ENCODE data around the gene PARP3. TPM values are rescaled to one million over a fixed set of nuclear protein-coding genes. Genes with fewer than 3 reads are reported as not detected.

The PARP3 gene
- total and polyA plus RNA-seq, 10 of the 15 experiments (the other 5 are each of a cell fraction or from before 2014, with no cell fraction given) = 2.1 to 31.2 (median 19.5) TPM

DNA sequence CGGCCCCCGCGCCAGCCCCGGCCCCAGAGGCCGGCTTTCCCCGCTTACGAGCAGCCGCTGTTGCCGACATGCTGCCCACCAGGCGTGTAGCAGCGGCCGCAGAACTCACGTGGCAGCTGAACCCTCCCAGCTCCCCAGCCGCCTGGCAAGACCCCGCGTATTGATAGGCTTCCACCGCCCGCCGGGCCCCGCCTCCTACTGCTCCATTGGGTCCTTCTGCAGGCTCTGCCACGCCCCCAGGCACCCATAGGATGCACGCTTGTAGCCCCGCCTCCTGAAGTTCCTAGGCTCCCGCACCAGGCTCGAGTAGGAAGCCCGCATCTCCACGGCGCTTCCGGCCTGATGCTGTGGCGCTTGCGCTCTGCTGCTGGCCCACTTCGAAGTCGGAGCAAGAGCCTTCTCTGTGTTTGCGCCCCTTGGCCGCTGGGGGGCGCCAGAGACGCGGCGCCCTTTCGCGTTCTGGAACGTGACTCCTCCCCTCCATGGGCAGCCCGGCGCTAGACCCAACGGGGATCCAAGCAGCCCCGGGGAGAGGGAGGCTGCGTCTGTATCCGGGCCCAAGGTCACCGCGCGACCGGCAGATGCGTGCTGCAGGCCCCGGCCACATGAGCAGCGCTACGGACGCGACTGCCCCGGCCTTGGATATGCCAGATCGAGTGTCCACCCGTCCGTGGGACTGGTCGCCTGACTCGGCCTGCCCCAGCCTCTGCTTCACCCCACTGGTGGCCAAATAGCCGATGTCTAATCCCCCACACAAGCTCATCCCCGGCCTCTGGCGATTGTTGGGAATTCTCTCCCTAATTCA, at the start of gene PARP3, which contains the start of gene RRP9 (continued):
- TF ChIP-seq, protein P1, sequence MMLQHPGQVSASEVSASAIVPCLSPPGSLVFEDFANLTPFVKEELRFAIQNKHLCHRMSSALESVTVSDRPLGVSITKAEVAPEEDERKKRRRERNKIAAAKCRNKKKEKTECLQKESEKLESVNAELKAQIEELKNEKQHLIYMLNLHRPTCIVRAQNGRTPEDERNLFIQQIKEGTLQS (IDR thresholded peaks at IDR 0.05; ENCODE audit: borderline replicate concordance, extremely low read depth, low read depth, low read length) = no peak
- TF ChIP-seq MXI1 (IDR thresholded peaks at IDR 0.05; ENCODE audit: low read depth, low read length) (peak; percentile 99), SIN3A (IDR thresholded peaks at IDR 0.05; ENCODE audit: low read depth, low read length) (peak; percentile 93), TBL1XR1 (IDR thresholded peaks at IDR 0.05; ENCODE audit: low read depth, low read length) (no peak; the same call in 1 of the 2 replicates), TCF12 (IDR thresholded peaks at IDR 0.05; ENCODE audit: low read depth, low read length) (0 out of 2 replicates have a peak, but pooled peaks have one; percentile 10), NFXL1 (IDR thresholded peaks at IDR 0.05; ENCODE audit: borderline replicate concordance) (no peak), BMI1 (IDR thresholded peaks at IDR 0.05; ENCODE audit: borderline replicate concordance) (no peak), NRF1 (conservative IDR thresholded peaks at IDR 0.05; ENCODE audit: low read depth, low read length) (peak; percentile 78), RELA (IDR thresholded peaks at IDR 0.05; ENCODE audit: borderline replicate concordance, partially characterized antibody) (peak; percentile 48), IKZF2 (IDR thresholded peaks at IDR 0.05) (no peak; a peak in 1 of 4 replicates), RBBP5 (conservative IDR thresholded peaks at IDR 0.05) (no peak), NFIC (IDR thresholded peaks at IDR 0.05; ENCODE audit: low read depth, low read length) (no peak), RB1 (IDR thresholded peaks at IDR 0.05; ENCODE audit: borderline replicate concordance) (peak; percentile 80; the same call in 1 of the 2 replicates), NFYB (IDR thresholded peaks at IDR 0.05; ENCODE audit: insufficient read depth, low read depth, low read length) (peak; percentile 96), MEF2B (IDR thresholded peaks at IDR 0.05; ENCODE audit: partially characterized antibody, poor library complexity, severe bottlenecking) (peak; percentile 39), ZNF622 (IDR thresholded peaks at IDR 0.05) (no peak), MYC (IDR thresholded peaks at IDR 0.05; ENCODE audit: insufficient read depth, insufficient read length, insufficient replicate concordance, low read length, severe bottlenecking) (peak; percentile 31), IRF4 (IDR thresholded peaks at IDR 0.05; ENCODE audit: low read depth, low read length) (no peak), ZNF384 (IDR thresholded peaks at IDR 0.05; ENCODE audit: borderline replicate concordance, low read depth, low read length) (no peak)
- TF ChIP-seq, protein P2, sequence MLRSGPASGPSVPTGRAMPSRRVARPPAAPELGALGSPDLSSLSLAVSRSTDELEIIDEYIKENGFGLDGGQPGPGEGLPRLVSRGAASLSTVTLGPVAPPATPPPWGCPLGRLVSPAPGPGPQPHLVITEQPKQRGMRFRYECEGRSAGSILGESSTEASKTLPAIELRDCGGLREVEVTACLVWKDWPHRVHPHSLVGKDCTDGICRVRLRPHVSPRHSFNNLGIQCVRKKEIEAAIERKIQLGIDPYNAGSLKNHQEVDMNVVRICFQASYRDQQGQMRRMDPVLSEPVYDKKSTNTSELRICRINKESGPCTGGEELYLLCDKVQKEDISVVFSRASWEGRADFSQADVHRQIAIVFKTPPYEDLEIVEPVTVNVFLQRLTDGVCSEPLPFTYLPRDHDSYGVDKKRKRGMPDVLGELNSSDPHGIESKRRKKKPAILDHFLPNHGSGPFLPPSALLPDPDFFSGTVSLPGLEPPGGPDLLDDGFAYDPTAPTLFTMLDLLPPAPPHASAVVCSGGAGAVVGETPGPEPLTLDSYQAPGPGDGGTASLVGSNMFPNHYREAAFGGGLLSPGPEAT (IDR thresholded peaks at IDR 0.05; ENCODE audit: low read depth) = peak; percentile 25; the same call in 1 of the 2 replicates
- TF ChIP-seq, protein P3, sequence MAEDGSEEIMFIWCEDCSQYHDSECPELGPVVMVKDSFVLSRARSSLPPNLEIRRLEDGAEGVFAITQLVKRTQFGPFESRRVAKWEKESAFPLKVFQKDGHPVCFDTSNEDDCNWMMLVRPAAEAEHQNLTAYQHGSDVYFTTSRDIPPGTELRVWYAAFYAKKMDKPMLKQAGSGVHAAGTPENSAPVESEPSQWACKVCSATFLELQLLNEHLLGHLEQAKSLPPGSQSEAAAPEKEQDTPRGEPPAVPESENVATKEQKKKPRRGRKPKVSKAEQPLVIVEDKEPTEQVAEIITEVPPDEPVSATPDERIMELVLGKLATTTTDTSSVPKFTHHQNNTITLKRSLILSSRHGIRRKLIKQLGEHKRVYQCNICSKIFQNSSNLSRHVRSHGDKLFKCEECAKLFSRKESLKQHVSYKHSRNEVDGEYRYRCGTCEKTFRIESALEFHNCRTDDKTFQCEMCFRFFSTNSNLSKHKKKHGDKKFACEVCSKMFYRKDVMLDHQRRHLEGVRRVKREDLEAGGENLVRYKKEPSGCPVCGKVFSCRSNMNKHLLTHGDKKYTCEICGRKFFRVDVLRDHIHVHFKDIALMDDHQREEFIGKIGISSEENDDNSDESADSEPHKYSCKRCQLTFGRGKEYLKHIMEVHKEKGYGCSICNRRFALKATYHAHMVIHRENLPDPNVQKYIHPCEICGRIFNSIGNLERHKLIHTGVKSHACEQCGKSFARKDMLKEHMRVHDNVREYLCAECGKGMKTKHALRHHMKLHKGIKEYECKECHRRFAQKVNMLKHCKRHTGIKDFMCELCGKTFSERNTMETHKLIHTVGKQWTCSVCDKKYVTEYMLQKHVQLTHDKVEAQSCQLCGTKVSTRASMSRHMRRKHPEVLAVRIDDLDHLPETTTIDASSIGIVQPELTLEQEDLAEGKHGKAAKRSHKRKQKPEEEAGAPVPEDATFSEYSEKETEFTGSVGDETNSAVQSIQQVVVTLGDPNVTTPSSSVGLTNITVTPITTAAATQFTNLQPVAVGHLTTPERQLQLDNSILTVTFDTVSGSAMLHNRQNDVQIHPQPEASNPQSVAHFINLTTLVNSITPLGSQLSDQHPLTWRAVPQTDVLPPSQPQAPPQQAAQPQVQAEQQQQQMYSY (CRISPR knock-in tag; IDR thresholded peaks at IDR 0.05) = no peak
- TF ChIP-seq, protein P4, sequence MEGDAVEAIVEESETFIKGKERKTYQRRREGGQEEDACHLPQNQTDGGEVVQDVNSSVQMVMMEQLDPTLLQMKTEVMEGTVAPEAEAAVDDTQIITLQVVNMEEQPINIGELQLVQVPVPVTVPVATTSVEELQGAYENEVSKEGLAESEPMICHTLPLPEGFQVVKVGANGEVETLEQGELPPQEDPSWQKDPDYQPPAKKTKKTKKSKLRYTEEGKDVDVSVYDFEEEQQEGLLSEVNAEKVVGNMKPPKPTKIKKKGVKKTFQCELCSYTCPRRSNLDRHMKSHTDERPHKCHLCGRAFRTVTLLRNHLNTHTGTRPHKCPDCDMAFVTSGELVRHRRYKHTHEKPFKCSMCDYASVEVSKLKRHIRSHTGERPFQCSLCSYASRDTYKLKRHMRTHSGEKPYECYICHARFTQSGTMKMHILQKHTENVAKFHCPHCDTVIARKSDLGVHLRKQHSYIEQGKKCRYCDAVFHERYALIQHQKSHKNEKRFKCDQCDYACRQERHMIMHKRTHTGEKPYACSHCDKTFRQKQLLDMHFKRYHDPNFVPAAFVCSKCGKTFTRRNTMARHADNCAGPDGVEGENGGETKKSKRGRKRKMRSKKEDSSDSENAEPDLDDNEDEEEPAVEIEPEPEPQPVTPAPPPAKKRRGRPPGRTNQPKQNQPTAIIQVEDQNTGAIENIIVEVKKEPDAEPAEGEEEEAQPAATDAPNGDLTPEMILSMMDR (IDR thresholded peaks at IDR 0.05 in 2 of 3, conservative IDR thresholded peaks at IDR 0.05 in 1 of 3; ENCODE audit: control insufficient read depth in 2 of 3, extremely low read depth in 1 of 3, insufficient read depth in 1 of 3, low read depth in 3 of 3, low read length in 3 of 3) = peak; percentile 99 to 100 (median 99); a peak in 5 of 6 replicates

Measured in GM12878 (cell line).